ENCODE results near the gene NR2F1-AS1.

GRCh38 chr5:93603078-93603792 lies 22.2 kb upstream of the NR2F1-AS1 start:
- TF ChIP-seq CTCF (conservative IDR thresholded peaks at IDR 0.05; ENCODE audit: low read length) (no peak), EZH2phosphoT487 (IDR thresholded peaks at IDR 0.05; ENCODE audit: borderline replicate concordance, low read depth, low read length) (no peak)

Data from OCI-LY7 (cell line).